CD4-positive, alpha-beta T cell treated with Interleukin-6 at 100 ng/mL for 8 hours (primary cell): ENCODE data around the gene PTGDS.

Source experiments
- DNase-seq: peaks from one replicate; pipeline ENCODE4 v3.0.0-alpha.2; 2020; ENCODE audit warnings: mixed read lengths, low spot score

The PTGDS gene

DNA sequence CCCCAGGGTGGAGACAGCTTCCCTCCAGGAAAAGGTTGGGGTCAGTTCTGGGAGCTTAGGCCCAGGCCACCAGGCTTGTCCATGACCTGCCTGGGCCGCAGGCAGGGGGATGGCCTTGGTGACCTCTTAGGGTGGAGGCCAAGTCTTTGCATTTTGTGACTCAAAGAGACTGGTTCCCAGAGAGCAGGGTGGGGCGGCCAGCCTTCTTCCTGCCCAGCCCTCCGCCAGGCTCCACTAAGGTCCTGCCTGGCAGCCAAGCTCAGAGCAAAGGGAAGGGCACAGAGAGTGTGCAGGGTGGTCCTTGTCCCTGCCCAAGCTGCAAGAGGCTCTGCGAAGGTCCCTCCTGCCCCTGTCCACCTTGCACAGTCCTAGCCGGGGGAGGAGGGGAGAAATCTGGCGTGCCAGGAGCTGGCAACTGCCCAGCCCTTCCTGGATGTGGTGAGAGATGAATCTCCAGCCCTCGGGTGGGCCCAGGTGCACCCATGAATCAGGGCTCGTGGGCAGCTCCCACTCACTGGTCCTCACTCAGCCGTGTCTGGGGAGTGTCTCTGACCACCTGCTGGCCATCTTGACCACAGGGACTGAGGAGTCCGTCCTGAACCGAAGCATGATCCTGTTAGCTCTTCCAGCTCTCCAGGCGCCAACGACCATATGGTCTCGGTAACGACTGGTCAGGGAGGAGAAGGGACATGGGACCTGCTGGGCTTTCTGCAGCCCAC, 2.3 kb upstream of the PTGDS start:
- DNase-seq = no peak

DNA sequence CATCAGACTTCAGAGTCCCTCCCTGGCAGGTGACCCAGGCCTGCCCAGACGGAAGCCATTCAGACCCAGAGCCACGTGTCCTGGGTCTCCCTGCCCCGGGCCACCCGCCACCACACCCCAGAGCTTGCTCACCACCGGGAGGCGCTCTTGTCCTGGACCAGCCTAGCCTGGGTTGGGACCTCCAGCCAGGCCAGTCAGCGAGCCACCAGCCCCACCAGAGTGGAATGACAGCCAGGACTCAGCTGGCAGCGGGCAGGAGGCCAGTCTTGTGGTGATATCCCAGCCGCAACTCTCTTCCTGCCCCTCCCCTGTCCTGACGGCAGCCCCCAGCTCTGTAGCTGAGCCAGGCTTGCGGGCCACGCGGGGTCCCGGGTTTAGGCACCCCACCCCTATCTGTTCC, 1.7 kb upstream of the PTGDS start:
- no peak for DNase-seq

DNA sequence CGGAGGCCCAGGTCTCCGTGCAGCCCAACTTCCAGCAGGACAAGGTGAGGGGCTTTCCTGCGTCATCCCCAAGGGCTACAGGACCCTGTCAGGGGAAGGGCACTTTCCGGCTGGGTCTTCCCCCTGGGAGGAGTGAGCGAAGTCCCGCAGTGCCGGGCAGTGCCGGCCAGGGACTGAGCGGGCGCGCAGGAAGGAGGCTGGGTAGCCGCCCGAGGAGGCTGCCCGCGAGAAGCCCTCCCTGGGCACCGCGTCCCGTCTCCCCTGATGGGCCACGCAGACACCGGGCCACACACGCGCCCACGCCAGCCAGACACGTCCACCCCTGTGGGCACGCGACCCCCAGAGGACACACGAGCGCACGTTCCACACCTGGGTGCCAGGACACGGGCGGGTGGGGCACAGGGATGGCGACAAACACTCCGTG, 357 bp downstream of the PTGDS start:
- no peak for DNase-seq

DNA sequence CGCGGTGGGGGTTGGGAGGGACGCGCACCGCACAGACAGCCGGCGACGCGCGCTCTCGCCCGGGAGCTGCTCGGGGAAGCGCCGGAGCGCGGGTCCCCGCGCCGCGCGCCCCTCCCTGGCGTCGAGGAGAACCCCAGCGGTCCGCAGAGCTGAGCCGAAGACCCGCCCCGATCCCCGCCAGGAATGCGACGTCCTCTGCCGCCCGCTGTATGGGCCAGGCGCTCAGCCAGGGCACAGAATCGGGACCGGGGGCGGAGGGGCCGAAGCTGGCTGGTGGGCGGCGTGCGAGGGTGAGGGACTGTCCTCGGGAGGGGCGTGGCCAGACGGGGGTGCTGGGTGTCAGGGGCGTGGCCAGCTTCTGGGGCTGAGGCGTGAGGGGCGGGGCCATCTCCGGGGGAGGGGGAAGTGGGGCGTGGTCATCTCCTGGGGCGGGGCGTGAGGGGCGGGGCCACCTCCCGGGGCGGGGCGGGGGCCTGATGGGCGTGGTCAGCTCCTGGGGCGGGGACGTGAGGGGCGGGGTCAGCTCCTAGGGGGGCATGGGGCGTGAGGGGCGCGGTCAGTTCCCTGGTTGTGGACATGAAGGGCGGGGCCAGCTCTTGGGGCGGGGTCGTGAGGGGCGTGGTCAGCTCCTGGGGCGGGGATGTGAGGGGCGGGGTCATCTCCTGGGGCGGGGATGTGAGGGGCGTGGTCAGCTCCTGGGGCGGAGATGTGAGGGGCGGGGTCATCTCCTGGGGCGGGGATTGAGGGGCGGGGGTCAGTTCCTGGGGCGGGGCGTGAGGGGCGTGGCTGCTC, 965 bp downstream of the PTGDS start:
- peak; percentile 62 for DNase-seq

DNA sequence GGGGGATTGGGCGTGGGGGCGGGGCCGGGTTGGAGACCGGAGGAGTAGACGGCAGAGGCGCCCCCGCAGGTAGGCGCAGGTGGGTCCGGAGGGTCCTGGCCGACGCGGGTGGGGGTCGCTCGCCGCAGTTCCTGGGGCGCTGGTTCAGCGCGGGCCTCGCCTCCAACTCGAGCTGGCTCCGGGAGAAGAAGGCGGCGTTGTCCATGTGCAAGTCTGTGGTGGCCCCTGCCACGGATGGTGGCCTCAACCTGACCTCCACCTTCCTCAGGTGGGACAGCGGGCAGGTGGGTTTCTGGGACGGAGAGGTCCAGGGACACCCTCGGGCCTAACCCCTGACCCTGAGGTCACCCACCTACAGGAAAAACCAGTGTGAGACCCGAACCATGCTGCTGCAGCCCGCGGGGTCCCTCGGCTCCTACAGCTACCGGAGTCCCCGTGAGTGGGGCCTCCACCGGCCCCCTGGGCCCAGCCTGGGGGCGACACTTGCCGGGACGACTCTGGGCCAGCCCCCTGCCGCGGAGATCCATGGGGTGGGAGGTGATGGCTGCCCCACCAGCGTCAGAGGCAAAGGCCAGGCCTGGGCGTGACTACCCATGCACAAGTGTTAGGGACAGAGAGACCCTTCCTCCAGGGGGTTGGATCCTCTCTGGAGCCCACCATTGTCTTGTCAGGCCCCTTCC, 1.7 kb downstream of the PTGDS start:
- DNase-seq = no peak

DNA sequence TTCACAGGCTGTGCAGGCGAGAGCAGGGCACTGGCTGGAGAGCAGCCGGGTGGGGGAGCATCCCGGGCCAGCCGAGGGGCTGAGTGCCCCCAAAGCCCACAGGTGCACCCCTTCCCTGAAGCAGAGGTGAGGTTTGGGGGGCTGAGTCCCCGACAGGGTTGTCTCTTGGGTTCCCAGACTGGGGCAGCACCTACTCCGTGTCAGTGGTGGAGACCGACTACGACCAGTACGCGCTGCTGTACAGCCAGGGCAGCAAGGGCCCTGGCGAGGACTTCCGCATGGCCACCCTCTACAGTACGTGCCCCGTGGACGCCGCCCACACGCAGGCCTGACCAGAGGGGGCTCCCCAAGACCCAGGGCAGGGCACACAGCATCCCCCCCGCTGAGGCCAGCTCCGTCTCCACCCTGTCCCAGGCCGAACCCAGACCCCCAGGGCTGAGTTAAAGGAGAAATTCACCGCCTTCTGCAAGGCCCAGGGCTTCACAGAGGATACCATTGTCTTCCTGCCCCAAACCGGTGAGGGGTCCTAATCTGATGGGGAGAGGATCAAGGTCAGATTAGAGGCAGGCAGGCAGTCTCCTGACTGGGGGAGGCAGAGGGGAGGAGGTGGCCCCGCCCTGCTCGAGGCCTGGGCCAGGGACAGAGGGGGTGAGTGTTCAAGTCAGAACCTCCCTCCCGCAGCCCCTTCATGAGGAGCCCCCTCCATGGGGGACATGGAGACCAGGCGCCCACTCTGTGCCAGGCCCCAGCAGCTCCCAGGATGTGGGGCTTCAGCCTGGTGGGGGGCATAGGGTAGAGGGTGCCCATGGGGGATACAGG, 2.7 kb downstream of the PTGDS start:
- no peak for DNase-seq

DNA sequence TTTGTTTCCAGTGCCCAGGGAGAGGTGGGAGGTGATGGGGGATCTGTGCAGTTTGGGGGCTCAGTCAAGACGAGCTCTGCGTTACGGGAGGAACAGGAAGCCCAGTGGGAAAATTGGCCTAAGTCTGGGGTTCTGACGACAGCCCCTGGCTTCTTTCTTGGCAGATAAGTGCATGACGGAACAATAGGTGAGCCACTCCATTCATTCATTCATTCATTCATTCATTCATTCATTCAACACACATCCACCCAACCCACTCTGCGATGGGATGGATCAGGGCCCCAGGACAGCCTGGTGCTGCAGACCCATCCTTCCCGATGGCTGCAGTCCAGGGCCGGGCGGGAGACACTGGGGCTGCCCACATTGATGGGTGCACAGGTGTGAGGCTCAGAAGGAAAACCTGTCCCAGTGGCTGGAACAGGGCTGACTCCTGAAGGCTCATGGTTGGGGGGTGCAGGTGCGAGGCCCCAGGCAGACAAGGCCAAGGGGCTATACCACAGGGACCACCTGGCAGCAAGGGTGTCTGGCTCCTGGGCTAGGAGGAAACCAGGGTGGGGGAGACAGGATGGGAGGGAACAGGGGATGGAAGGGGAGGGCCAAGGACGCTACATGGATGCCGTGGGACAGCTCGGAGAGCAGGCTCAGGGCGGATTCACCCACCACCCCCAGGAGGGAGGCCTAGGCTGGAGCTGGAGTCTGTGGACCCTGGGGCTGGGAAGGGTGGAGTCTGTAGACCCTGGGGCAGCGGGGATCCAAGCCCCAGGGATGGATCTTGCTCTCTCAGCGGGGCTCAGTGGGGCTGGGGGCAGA, 3.6 kb downstream of the PTGDS start:
- DNase-seq = no peak

DNA sequence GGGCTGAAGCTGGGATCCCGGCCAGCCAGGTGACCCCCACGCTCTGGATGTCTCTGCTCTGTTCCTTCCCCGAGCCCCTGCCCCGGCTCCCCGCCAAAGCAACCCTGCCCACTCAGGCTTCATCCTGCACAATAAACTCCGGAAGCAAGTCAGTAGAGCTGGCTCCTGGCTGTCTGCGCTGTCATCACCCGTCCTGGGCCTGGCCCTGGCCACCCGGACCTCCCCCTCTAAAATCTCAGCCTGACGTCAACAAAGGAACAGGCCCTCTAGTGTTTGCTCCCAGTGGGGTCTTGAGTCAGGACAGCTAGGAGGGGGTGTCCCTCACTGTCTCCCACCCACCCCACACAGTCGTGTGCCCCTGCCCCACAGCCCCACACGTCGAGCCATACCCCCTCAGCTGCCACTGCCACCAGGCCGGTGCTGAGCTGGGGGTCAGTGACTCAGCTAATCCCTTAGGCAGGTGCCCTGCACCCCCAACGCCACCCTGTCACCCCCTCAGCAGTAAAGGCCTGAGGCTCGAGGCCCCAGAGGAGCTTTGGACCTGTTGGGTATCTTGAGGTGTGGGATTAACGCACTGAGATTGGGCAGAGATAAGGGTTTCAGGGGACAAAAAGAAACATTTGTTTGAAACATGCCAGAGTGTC, 4.4 kb downstream of the PTGDS start:
- no peak for DNase-seq

DNA sequence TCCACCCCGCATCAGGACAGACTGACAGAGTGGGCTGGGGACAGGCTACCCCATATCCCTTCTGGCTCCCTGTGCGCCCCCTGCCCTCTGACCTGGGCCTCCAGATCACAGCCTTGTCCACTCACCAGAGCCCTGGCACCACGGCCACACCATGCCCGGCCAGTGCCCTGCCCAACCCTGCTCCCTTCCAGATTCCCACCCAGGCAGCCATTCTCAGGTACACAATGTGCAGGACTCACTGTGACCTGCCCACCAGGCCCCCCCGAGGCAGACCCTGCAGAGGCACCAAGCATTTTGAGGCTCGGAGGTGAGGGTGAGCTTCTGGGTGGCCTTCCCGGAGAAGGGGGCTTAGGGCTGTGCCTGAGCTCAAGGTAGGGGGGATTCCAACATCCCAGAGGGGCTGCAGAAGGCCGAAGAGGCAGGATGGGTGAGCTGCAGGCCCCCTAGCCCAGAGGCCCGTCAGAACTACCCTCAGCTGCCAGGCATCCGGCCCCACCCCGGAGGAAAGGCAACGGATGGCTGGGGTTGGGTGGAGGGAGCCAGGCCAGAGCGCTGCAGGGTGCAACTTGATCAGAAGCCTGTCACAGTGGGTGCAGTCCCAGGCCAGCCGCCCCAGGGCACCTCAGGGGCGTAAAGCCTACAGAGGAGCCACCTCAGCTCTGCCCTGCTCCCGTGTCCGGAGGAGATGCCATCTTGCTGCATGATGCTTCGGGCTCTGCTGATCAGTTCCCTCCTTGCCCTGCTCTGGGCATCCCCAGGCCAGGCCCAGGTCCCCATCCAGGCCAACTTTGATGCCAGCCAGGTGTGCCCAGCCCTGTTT, 5.1 kb downstream of the PTGDS start, which contains the start of gene LCNL1:
TSS of gene LCNL1 (plus strand) at position 762 of the 820 bp plus-strand sequence. CDS start 594 bp downstream, outside the sequence.
- no peak for DNase-seq

DNA sequence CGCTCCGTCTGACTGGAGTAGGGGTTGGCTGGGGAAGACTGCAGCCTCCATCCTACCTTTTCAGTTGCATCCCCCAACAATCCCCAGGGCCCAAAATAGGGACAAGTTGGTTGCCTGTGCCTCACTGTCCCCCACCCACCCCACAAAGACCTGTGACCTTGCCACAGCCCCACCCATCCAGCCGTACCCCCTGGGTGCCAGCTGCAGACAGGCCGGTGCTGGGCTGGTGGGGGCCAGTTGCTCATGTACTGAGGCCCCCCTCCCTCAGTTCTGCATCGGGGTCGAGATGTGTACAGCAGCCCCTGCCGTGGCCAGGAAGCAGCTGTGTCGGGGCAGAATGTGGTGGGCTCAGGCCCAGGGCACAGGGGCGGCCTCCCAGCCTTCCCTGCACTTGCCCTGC, 5.9 kb downstream of the PTGDS start:
- DNase-seq = no peak

DNA sequence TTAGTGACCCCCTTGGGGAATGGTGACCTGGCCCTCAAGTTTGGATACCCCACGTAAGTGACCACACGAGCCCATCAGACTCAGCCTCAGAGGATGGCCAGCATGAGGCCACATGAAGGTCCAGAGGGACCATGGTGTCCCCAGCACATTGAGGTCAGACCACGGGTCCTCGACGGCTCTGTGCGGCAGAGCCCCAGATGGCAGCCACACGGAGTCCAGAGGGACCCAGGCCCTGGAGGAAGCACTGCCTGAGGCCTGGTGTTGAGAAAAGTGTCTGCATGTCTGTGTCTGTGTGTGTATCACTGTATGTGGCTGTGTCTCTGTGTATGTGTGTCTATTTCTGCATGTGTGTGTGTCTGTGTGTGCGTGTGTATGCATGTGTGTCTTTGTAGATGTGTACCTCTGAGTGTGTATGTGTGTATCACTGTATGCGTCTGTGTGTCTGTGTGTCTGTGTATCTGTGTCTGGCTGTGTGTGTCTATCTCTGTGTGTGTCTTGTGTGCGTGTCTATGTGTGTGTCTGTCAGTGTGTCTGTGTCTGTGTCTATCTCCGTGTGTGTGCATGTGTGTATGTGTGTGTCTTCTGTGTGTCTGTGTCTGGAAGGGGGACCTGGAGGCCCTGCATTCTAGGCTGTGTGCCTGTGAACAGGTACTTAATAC, 6.5 kb downstream of the PTGDS start:
- DNase-seq = no peak

DNA sequence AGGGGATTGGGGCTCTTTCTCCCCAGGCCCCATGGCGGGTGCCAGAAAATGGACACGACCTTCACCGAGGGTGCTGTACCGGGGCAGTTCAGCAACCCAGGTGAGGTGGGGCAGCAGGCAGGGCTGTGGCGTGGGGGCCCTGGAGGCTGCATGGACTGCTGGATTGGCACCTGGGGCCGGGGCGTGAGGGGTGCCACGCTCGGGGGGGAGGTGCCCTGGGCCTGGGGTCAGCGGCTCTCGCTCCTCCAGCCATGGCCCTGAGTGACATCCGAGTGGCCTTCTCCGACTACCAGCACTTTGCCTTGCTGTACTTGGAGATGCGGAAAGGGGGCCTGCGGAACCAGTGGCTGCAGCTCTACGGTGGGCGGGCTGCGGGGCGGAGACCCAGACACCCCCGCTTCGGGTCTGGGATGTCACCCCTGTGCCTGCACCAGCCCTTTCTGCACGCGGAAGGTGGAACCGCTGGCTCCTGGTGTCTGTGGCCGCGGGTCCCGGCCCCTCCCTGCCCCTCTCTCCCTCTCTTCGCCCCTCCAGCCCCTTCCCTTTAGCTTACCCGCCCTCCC, 7.2 kb downstream of the PTGDS start:
- no peak for DNase-seq

DNA sequence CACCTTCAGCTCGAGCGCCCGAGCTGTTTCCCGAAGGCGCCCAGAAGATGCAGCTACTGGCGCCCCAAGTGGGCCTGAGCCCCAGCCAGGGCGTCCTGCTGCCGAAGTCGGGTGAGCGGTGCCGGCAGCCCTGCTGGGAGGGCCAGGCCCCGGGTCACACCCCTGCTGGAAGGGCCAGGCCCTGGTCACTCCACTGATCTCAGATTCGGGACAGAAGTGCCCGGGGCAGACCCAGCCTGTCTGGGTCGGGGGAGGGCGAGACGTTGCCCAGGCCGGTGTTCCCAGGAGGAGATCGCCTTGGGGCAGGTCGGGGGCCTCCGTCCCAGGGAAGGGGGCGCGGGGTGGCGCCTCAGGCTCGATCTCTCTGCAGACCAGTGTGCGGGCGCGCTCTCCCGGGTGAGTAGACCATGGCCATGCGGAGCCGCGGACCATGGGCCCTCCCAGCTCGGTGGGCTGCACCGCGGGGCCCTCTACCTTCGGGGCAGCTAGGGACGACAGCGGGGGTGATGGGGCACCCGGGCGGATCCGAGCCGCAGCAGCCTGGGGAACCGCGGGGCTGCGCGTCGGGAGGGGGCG, 7.8 kb downstream of the PTGDS start:
- no peak for DNase-seq

DNA sequence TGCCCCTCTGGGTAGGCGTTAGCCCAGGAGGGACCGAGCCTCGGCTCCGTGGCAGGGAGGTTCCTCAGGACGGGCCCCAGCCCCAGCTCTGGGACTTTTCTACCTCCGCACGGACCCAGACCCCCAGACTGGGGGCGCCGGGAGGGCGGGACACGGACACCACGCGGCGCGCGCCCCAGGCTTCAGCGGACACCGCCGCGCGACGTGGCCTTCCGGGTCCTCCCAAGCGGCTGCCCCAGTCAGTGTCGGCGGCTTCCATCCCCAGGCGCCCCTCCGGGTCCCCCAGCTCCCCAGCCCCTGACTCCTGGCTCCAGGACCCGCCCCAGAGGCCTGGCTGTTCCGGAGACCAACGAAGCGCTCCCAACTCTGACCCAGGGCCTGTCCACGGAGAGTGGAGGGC, 8.5 kb downstream of the PTGDS start:
- DNase-seq = no peak

DNA sequence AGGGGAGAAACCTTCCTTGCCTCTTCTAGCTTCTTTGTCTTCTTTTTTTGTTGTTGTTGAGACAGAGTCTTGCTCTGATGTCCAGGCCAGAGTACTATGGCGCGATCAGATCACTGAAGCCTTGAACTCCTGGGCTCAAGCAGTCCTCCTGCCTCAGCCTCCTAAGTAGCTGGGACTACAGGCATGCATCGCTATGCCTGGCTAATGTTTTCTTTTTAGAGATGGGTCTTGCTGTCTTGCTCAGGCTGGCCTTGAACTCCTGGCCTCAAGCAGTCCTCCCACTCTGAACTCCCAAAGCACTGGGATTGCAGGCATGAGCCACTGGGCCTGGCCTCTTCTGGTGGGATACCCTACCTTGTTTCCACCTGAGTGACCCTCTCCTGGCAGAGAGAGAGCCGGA, 11.6 kb downstream of the PTGDS start:
- DNase-seq = no peak

DNA sequence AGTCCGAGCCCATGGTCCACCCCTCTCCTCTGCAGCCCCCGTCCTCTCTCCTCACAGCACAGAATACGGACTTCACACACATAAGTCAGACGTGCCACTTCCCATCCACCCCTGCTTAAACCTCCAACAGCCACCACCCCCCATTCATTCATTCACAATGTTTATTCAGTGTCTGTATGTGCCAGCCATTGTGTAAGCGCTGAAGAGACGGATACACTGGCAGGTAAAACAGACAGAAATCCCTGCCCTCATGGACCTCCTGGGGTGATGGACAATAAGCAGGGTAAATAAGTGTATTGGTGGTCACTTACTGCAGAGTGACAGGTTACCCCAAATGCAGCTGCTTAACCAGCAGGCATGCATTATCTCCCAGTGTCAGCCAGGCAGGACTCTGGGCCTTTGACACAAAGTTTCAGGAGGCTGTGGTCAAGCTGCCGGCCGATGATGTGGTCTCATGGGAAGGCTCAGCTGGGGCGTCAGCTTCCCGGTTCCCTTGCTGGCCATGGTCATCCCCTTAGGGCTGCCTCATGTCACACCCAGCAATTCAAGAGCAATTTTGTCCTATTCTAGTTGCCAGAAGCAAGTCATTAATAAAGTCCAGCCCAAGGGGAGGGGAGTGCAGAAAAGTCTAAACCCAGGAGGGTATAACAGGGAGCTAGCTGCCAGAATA, 13.1 kb downstream of the PTGDS start:
- no peak for DNase-seq

DNA sequence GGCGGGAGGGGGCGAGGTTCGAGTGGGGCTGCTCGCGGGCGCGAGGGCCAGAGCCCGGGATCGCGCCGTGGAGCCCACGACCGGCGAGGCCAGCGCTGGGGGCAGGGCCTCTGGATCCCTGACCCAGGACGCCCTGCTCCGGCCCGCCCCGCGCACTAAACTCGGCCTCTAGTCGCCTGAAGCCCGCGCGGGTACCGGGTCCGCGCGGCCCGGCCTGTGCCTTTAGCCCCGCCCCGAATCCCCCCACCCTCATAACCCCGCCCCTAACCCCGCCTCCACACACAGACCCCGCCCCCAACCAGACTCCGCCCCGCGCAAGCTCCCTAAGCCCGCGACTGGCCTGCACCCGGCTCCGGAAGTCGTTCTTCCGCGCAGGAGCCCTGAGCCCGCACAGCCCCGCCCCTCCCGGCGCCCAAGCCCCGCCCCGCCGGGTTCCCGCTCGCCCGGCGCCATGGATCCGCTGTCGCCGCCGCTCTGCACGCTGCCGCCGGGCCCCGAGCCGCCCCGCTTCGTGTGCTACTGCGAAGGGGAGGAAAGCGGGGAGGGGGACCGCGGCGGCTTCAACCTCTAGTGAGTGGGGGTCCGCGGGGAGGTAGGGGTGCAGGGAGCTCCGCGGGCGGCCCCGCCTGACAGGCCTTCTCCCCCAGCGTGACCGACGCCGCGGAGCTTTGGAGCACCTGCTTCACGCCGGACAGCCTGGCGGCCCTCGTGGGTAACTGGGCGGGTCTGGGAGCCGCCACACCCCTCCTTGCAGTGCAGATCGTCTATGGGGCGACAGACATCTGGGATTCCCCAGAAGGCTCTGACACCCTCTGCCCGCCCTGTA, 14.9 kb downstream of the PTGDS start, which contains the start of gene PAXX:
TSS of gene PAXX (plus strand) at position 430 of the 826 bp plus-strand sequence. CDS start at position 452, 22 bp downstream.
- DNase-seq = peak; percentile 93
